Mammary epithelial cell (primary cell): ENCODE results near the gene TEX55.

Experiments
- CTCF ChIP-seq, 2 donors: IDR thresholded peaks in 1 of 2; conservative IDR thresholded peaks in 1 of 2; 2 replicates each; pipeline ENCODE4 v1.5.1; 2011 to 2012; ENCODE audit warnings: inconsistent platforms in 2 of 2, low read length in 2 of 2, mild to moderate bottlenecking in 2 of 2, control low read depth in 1 of 2, low read depth in 1 of 2; ENCODE audit not compliant: insufficient read depth in 1 of 2; ENCODE audit errors: extremely low read depth in 1 of 2
- EZH2 ChIP-seq: IDR thresholded peaks from 2 replicates; pipeline ENCODE4 v1.6.1; 2012; ENCODE audit warnings: low read length, inconsistent platforms, borderline replicate concordance

GRCh38 chr3:119181765-119182164, 35.8 kb downstream of the TEX55 start:
- no peak for TF ChIP-seq CTCF (conservative IDR thresholded peaks at IDR 0.05 in 1 of 2, IDR thresholded peaks at IDR 0.05 in 1 of 2; ENCODE audit: extremely low read depth in 1 of 2, insufficient read depth in 1 of 2, low read depth in 1 of 2, low read length in 2 of 2)
- no peak for TF ChIP-seq EZH2
